ENCODE data around the gene GEMIN7.

GEMIN7 gene, protein sequence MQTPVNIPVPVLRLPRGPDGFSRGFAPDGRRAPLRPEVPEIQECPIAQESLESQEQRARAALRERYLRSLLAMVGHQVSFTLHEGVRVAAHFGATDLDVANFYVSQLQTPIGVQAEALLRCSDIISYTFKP

DNA sequence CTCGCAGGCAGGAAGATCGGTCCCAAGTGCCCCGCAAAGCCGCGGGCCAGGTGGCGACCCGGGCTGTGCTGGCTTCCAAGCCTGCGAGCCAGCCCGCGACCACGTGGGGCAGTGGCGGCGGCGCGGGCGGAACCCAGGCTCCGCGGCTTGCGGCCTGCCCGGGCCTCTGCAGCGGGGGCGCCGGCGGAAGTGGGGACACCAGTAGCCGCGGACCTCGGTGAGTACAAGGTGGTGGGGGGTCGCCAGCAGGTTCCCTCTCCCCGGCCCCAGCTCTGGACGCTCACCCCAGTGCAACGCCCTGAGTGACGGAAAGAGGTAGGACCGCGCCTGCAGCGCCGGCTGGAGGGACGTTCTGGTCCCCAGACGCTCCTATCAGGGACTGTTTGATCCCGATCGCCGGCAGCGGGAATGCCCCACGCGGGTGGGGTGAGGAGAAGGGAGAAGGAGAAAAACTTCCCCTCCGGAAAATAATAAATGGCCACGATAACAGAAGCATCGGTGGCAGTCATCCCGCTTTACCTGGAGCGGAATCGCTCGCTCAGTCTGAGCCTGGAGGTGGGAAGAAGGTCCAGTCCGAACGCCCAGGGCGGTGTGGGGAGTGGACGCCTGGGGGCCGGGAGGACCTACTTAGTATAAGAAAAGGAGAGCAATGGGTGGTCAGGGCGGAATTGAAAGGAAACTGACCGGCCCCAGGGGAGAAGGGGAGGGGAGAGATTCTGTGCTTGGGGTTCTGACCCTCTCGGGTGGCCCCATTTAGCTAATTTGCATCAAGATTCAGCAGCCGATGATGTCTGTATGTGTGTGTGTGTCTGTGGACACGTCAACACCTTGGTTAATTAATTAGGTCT, at the start of gene GEMIN7:
Gene GEMIN7, plus strand, starts transcription at position 198 of the 848 bp plus-strand sequence. CDS start 10,855 bp downstream, outside the sequence.
- peak; percentile 72 for DNase-seq (ENCODE audit: low read depth)

DNA sequence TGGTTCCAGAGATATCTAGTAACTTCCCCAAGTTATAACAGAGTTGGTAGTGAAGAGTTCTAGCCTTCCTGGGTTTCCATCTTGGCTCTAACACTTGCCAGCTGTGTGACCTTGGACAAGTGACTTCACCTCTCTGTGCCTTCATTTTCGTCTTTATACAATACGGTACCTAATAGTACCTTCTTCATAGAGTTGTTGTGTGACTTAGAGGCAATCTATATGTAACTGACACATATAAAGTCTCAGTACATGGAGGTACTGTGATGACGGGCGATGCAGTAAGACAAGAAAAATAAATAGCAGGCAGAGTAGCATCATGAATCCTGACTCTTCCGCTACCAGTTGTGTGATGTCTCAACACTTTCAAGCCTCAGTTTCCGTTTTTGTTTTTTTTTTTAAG, 48.2 kb upstream of the GEMIN7 start:
- DNase-seq (ENCODE audit: low read depth): no peak

DNA sequence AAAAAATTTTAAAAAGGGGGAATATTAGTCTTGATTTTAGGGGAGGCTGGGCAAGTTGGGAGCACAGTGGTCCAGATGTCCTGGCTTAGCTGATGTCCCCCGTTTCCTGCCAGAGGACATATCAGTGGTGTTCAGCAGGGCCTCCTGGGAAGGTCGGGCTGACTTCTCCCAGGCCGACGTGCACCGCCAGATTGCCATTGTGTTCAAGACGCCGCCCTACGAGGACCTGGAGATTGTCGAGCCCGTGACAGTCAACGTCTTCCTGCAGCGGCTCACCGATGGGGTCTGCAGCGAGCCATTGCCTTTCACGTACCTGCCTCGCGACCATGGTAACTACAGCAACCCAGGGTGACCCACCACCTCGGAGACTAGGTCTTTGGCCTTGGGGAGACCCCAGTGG, 46.6 kb upstream of the GEMIN7 start:
- no peak for DNase-seq (ENCODE audit: low read depth)

DNA sequence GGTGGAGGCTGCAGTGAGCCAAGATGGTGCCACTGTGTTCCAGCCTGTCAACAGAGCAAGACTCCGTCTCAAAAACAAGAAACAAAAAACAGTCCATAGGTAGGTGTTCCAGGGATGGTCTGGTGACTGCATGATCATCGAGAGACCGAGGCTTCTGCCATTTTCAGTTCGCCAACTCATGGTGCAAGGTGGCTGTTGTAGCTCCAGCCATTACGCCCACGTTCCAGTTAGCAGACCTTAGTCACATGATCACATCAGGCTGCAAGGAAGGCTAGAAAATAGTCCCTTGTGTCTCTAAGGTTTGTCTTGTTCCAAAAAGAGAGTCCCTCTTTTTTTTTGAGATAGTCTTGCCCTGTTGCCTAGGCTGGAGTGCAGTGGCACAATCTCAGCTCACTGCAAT, 43.3 kb upstream of the GEMIN7 start:
- DNase-seq (ENCODE audit: low read depth): no peak

- no peak for DNase-seq (ENCODE audit: low read depth)
These were observed 41.5 kb upstream of the GEMIN7 start for GRCh38 chr19:45037393-45038169.

- DNase-seq (ENCODE audit: low read depth): peak; percentile 84
These were observed 39.8 kb upstream of the GEMIN7 start, which contains the start of gene CLASRP for GRCh38 chr19:45038931-45039893. Gene CLASRP (plus strand): TSS chr19:45039045. CDS start chr19:45040213, 1,168 bp downstream.

GRCh38 chr19:45040059-45040771, 38.8 kb upstream of the GEMIN7 start:
- no peak for DNase-seq (ENCODE audit: low read depth)

GRCh38 chr19:45041125-45041524, 37.9 kb upstream of the GEMIN7 start:
- no peak for DNase-seq (ENCODE audit: low read depth)

DNA sequence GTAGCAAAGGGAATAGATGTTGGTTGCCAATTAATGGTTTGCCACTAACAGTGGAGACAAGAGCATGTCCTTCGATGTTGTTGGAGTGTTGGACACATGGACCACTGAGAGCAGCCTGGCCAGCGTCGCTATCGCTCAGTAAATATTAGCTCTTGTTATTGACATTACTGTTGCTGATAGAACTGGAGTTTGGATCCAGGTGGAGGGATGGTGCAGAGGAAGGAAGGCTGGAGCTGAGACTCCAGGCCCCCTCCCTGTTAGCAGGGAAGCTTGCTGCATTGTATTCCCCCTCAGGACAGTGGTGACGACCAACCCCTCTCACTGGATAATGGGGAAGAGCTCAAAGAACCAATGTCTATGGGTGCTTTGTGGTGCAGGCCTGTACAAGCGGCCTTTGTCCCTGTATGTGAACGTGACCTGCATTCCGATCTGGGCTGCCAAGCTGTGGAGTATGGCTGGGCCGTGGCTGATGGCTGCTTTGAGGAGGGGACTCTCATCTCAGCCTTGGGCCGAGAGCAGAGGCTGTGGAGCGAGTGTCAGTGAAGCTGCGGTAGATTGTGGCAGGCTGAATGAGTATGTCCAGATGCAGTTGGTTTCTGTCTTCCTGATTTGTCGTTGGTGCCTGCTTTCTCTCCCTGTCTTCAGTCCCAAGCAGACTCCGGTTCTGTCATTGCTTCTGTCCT, 33.2 kb upstream of the GEMIN7 start:
- DNase-seq (ENCODE audit: low read depth): no peak

DNA sequence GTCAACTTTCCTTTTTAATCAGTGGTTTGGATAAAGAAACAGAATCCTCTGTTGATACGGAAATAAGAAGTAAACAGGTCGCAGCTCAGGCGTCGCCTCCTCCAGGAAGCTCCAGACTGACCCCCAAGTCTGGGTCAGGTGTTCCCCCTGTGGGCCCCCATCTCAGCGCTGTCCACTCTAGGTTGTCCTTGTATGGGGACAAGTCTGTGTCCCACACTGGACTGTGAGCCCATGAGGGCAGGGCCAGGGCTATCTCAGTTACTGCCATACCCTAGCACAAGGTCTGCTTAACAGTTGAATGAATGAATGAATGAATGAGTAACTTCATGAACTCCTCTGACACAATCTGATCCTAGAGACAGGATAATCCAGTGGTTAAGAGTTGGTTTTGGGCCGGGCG, 32.7 kb upstream of the GEMIN7 start:
- DNase-seq (ENCODE audit: low read depth): no peak

GRCh38 chr19:45047188-45047797, 31.8 kb upstream of the GEMIN7 start:
- DNase-seq (ENCODE audit: low read depth): no peak

GRCh38 chr19:45049073-45049736, 29.9 kb upstream of the GEMIN7 start:
- no peak for DNase-seq (ENCODE audit: low read depth)

DNA sequence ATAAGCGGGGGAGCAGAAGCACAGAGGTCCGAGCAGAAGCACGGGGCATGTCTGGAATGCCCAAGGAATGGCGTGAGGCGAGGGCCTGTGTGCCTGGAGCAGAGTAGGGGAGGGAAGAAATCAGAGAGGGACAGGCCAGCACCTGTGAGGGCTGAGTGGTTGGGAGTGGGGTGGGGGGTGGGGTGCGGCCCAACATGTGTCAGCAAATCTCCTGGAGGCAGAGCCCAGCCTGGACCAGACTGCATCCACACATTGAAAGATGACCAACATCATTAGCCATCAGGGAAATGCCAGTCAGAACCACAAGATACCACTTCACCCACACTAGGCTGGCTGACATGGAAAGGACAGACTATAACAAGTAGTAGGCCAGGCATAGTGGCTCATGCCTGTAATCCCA, 29.0 kb upstream of the GEMIN7 start:
- no peak for DNase-seq (ENCODE audit: low read depth)

DNA sequence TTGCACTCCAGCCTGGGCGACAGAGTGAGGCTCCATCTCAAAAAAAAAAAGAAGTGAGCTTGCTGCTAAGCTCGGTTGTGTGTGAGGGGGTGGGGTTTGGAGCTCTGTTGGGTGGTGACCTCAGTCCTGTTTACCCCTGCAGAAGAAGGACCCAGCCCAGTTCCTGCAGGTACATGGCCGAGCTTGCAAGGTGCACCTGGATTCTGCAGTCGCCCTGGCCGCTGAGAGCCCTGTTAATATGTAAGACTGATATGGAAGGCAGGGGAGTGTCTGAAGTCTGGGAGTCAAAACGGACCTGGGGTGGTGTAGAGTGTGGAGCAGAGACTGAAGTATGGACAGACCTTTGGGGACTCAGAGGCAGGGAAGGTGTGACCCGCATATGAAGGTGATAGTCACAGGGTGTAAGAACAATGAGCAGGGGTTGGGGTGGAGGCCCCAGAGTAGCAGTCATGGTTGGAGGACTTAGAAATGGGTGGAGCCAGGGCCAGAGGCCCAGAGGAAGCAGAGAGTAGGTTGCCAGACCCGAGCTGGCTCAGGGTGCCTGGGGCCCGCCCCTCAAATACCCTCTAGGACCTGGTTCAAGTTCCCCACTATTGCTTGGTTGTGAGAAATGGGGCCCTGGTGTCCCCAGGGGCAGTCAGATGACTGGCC, 27.0 kb upstream of the GEMIN7 start:
- no peak for DNase-seq (ENCODE audit: low read depth)

- no peak for DNase-seq (ENCODE audit: low read depth)
These were observed 22.2 kb upstream of the GEMIN7 start for GRCh38 chr19:45056831-45057230.

DNA sequence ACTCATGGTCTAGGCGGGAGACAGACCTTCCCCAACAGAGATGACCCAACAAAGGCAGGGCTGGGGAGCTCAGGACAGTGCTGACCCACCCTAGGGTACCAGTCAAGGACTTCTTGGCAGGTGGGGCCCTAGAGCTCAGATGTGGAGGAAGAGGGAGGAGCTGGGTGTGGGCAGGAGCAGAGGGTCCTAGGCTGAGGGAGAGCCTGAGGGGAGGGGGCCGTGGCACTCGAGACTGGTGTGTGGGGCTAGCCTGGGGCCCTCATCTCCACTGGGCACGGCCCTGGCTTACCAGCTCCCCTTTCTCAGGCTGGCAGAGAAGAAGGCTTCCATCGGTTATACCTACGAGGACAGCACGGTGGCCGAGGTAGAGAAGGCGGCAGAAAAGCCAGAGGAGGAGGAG, 21.6 kb upstream of the GEMIN7 start:
- DNase-seq (ENCODE audit: low read depth): no peak

DNA sequence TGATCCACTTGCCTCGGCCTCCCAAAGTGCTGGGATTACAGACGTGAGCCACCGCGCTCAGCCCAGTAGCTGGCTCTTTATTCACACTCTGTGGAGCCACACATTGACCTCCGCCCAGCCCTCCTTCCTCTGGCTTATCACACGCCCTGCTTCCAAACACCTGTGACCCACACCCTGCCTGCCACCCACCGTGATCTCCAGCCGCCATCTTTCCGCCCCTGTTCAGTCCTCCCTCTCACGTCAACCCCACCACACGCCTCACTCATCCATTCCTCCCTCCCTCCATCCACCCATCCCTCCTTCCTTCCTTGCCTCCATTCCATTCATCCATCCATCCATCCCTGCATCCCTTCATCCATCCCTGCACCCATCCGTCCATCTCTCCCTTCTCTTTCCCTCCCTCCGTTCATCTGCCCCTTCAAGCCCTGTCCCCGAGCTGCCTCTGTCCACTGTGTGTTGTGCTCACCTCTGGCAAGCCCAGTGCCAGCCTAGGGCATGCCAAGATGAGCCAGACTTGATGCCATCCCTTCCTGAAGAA, 20.4 kb upstream of the GEMIN7 start:
- no peak for DNase-seq (ENCODE audit: low read depth)

- peak; percentile 67 for DNase-seq (ENCODE audit: low read depth)
These were observed 19.6 kb upstream of the GEMIN7 start for GRCh38 chr19:45059258-45059965.

Measured in activated T-helper 1 cell treated with Interleukin-2 at 50 U/mL for 16 hours (primary cell).